GM06990 (cell line): ENCODE results near the gene ZNF565.

Experiments used
- DNase-seq: peaks from one replicate; pipeline ENCODE4 v3.0.0-alpha.2; 2011; ENCODE audit not compliant: insufficient read length; ENCODE audit errors: extremely low read depth
- H3K27me3 ChIP-seq: replicated peaks from 2 replicates; pipeline ENCODE4 v1.6.0; 2011; ENCODE audit warnings: low read length; ENCODE audit not compliant: control insufficient read depth, insufficient read depth
- H3K36me3 ChIP-seq: 2 replicates; pipeline ENCODE4 v1.5.1; 2011; ENCODE audit warnings: low read length; ENCODE audit not compliant: control insufficient read depth, insufficient read depth
- H3K4me3 ChIP-seq: replicated peaks from 2 replicates; pipeline ENCODE4 v1.5.1; 2011; ENCODE audit warnings: low read depth, mild to moderate bottlenecking, control low read depth, low read length
- TF ChIP-seq, protein P1 (sequence below): IDR thresholded peaks from 2 replicates; pipeline ENCODE4 v1.5.1; 2011; ENCODE audit warnings: low read length, control low read depth, mild to moderate bottlenecking, inconsistent platforms; ENCODE audit not compliant: insufficient read depth, poor library complexity, severe bottlenecking

The ZNF565 gene

GRCh38 chr19:36214386-36215275, at the start of gene ZNF565, which contains the start of gene ZNF146:
TSS of gene ZNF565 (minus strand) at chr19:36214665. CDS start at chr19:36201985, 12,680 bp downstream.
TSS of gene ZNF146 (plus strand) at chr19:36215106. CDS start at chr19:36236441, 21,335 bp downstream.
- Histone ChIP-seq H3K36me3 (no peaks in the 10 kb centered on the region; the same call in 1 of the 2 replicates), H3K4me3 (peak within 1 kb of the TSS; percentile 84), H3K27me3 (no peaks in the 10 kb centered on the region)
- TF ChIP-seq, protein P1, sequence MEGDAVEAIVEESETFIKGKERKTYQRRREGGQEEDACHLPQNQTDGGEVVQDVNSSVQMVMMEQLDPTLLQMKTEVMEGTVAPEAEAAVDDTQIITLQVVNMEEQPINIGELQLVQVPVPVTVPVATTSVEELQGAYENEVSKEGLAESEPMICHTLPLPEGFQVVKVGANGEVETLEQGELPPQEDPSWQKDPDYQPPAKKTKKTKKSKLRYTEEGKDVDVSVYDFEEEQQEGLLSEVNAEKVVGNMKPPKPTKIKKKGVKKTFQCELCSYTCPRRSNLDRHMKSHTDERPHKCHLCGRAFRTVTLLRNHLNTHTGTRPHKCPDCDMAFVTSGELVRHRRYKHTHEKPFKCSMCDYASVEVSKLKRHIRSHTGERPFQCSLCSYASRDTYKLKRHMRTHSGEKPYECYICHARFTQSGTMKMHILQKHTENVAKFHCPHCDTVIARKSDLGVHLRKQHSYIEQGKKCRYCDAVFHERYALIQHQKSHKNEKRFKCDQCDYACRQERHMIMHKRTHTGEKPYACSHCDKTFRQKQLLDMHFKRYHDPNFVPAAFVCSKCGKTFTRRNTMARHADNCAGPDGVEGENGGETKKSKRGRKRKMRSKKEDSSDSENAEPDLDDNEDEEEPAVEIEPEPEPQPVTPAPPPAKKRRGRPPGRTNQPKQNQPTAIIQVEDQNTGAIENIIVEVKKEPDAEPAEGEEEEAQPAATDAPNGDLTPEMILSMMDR, result no peak
- DNase-seq, result peak; percentile 99

DNA sequence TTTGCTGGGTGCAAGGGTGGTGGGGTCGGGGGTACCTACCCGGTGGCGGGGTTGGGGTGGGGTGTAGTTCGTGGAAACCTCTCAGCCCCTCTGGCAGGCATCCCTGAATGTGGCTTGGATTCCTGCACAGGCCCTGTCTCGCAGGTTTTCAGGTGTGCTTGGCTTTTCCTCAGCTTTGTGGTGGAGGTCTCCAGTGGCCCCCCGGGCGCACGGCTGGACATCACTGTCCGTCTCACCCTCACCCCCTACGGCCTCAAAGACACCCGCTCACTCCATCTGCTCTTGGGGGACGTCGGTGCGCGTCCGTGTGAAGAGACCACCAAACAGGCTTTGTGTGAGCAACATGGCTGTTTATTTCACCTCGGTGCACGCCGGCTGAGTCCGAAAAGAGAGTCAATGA, 44.7 kb upstream of the ZNF565 start:
- TF ChIP-seq, protein P1, result no peak
- Histone ChIP-seq H3K27me3 (no peaks in the 10 kb centered on the region), H3K4me3 (no peak overlapping the region), H3K36me3 (no peaks in the 10 kb centered on the region)
- no peak for DNase-seq

DNA sequence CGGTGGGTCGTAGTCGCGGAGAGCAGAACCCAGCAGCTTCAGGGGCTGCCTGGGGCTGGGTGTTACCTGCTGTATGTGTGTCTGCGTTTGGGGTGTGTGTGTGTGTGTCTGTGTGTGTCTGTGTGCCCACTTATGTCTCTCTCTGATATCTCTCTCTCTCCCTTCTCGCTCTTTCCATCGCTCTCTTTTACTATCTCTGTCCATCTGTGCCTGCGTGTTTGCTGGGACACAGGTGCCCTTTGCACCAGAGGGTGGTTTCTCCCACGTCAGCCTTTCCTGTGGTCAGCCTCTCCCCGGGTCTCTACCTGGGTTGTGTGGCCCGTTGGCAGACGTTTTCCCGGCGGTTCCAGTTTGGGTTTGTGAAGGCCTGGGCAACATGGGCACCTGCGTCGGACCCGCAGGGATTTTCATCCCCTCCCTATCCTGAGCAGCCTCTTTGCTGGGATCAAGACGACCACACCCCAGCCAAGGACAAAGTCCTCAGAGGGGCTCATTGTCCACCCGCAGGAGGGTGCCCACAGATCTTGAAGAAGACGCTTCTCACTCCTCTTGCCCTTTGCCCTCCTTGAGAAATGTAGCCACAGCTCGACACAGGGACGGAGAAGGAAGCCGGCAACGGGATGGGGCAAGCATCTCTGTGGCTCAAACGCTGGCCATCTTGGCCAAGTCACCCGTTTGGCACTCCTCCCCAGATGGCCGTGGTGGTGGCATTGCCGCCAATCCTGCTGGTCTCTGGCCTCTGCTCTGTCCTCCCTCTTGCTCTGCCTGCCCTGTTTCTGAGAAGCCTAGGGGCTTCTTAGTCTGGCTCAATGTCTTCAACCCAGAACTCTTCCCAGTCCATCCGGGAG, 43.8 kb upstream of the ZNF565 start:
- TF ChIP-seq, protein P1, result no peak
- H3K4me3 ChIP-seq, result no peak overlapping the region
- H3K27me3 ChIP-seq, result no peaks in the 10 kb centered on the region
- H3K36me3 ChIP-seq, result no peaks in the 10 kb centered on the region
- DNase-seq, result no peak

DNA sequence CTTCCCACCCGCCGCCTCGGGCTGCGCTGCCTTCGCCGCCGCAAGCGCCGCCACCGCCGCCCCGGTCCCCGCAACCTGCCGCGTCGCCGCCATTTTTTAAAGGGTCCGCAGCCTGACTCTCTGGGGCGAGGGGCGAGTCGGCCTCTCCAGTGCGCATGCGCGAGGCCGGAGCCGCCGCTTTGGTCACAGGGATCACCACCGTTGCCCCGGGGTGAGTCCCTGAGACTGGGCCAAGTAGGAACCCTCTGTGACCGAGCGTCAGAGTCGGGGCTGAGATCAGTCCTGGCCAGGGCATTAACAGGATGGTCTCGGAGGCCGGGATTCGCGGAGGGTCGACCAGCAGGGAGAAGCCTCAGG, 43.0 kb upstream of the ZNF565 start:
- TF ChIP-seq, protein P1, result no peak
- no peaks in the 10 kb centered on the region for H3K36me3 ChIP-seq
- no peak overlapping the region for H3K4me3 ChIP-seq
- no peak for DNase-seq
- H3K27me3 ChIP-seq, result no peaks in the 10 kb centered on the region

- no peak for DNase-seq
- TF ChIP-seq, protein P1, result no peak
- H3K27me3 ChIP-seq, result no peaks in the 10 kb centered on the region
- no peaks in the 10 kb centered on the region for H3K36me3 ChIP-seq
- no peak overlapping the region for H3K4me3 ChIP-seq
Measured at GRCh38 chr19:36256853-36257519, 42.5 kb upstream of the ZNF565 start.
